GM12801 (cell line): ENCODE measurements around the gene C9orf57.

Experiments used
- CTCF ChIP-seq: IDR thresholded peaks from one replicate; pipeline ENCODE4 v1.5.1; 2011; ENCODE audit warnings: control low read depth; ENCODE audit not compliant: insufficient read length; ENCODE audit errors: extremely low read depth

The C9orf57 gene

GRCh38 chr9:72048850-72049249 lies 11.6 kb downstream of the C9orf57 start:
- no peak for TF ChIP-seq CTCF

GRCh38 chr9:72046630-72047456 lies 13.6 kb downstream of the C9orf57 start:
- no peak for TF ChIP-seq CTCF

DNA sequence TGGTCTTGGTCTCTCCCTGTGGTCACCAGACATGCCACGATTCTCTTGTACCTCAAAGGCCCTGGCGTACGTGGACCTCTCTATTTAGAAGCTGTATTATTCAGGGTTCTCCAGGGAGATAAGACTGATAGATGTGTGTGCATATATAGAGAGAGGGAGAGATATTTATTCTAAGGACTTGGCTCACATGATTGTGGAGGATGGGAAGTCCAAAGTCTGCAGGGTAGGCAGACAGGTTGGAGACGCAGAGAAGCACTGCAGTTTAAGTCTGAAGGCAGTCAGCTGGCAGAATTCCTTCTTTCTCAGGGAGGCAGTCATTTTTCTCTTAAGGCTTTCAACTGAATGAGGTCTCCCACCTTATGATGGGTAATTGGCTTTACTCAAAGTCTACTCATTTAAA lies 16.3 kb downstream of the C9orf57 start:
- TF ChIP-seq CTCF, result no peak

GRCh38 chr9:72043576-72043975 lies 16.8 kb downstream of the C9orf57 start:
- no peak for TF ChIP-seq CTCF

GRCh38 chr9:72042928-72043327 lies 17.5 kb downstream of the C9orf57 start:
- TF ChIP-seq CTCF, result no peak

- no peak for TF ChIP-seq CTCF
Measured at GRCh38 chr9:72041775-72042194, 18.6 kb downstream of the C9orf57 start.

- TF ChIP-seq CTCF, result no peak
Measured at GRCh38 chr9:72041369-72041768, 19.0 kb downstream of the C9orf57 start.
